ENCODE measurements around the gene WASF2. TPM values are rescaled to one million over a fixed set of nuclear protein-coding genes. Genes with fewer than 3 reads are reported as not detected.

Gene WASF2
- total RNA-seq, 1 donor from 2014 or later = 35.0 TPM

DNA sequence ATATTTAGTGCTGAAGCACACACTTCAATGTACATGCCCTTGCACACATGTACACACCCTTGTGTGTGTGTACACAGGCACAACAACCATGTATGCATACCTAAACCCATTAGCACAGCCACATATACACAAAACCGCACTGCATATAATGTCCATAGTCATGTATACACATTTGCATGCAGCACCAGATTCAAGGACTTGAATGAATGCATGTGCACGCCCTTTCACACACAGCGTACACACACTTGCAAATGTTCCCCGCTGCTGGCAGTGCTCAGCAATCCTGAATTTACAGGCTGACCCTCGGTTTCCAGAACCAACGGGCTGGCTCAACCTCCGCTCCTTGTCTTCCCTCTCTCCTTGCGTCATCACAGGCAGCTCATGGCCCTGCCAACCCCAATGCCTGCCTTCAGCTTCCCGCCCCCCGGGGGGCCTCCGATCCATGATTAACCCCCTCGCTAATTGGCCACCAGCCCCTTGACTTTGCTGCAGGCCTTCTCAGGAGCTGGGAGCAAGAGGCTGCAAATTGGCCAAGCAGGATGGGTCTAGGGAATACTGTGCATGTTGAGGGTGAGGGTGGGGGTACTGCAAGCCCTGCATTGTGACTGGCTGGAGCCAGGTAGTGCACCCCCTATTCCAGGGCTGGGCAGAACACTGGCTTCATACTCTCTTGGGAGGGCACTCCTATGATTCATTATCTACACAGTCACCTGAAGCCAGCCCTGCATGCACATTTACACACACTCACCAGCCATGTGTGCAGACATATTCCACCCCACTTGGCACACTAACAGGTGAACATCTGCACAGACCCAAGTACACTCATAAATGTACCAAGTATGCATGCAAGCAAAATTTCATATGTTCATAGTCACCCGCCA lies 89.6 kb downstream of the WASF2 start:
- H3K4me1 ChIP-seq = peaks cover 48% of the 10 kb centered on the region
- H3K9ac ChIP-seq = no peak overlapping the region
- peak; percentile 22 for DNase-seq (ENCODE audit: low spot score)
- H3K9me3 ChIP-seq (ENCODE audit: low read depth) = no peaks in the 10 kb centered on the region
- no peak overlapping the region for H3K4me3 Mint-ChIP-seq
- peaks cover 4% of the 10 kb centered on the region for H3K36me3 Mint-ChIP-seq
- H3K4me2 ChIP-seq = no peak overlapping the region
- no peaks in the 10 kb centered on the region for H3K27me3 ChIP-seq
- no peak overlapping the region for H2AFZ ChIP-seq (replicated peaks)
- TF ChIP-seq EZH2 (IDR thresholded peaks at IDR 0.05) = no peak
- no peak for TF ChIP-seq EZH2phosphoT487 (IDR thresholded peaks at IDR 0.05)
- TF ChIP-seq CTCF (IDR thresholded peaks at IDR 0.05) = no peak
- no peak overlapping the region for H3K4me3 ChIP-seq
- peaks cover 11% of the 10 kb centered on the region for H3K27me3 Mint-ChIP-seq (ENCODE audit: insufficient read depth, low read depth)
- H3K79me2 ChIP-seq (ENCODE audit: low read depth) = no peaks in the 10 kb centered on the region
- peaks cover 66% of the 10 kb centered on the region for H3K4me1 Mint-ChIP-seq
- no peaks in the 10 kb centered on the region for H4K20me1 ChIP-seq (ENCODE audit: low read depth)
- no peak overlapping the region for H3K27ac ChIP-seq
- no peaks in the 10 kb centered on the region for H3K36me3 ChIP-seq
- peak overlapping the region; percentile 43 for H3K27ac Mint-ChIP-seq
- no peaks in the 10 kb centered on the region for H3K9me3 Mint-ChIP-seq
- H3F3A ChIP-seq (ENCODE audit: low read depth) = peaks cover 43% of the 10 kb centered on the region

DNA sequence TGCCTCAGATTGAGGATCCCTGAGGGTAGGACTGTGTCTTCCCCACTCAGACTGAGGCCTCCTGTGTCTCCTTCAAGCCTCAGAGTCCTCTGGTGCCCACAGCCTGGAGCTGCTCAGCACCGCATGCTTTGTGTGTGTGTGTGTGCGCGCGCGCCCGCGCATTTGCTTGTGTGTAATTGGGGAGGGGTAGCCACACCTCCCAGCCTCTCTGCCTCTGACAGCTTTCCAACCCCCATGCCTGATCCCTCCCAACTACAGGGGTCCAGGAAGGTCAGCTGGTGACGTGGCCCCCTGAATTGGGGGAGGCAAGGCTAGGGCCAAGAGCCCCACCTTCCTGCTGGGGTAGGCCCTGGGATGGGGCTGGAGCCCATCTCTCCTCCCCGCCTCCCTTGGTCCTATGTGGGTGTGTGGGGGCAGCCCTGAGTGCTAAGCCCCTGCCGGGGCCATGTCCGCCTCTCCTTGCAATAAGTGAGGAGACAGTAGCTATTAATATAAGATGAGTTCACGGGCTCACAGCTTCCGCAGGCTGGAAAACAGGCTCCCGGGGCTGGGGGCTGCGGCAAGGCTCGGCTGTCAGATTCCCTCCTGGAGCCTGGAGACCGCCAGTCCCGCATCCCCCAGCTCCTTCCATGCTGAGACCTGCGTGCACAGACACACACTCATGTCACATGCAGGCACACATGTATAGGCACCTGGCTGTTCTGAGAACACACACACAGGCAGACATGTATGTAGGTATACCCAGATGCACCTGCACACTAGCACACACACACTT lies 90.5 kb downstream of the WASF2 start:
- H3K9me3 Mint-ChIP-seq = no peaks in the 10 kb centered on the region
- H3K27ac ChIP-seq = no peak overlapping the region
- H3K36me3 Mint-ChIP-seq = peaks cover 4% of the 10 kb centered on the region
- no peak overlapping the region for H3K4me3 ChIP-seq
- no peak for TF ChIP-seq EZH2 (IDR thresholded peaks at IDR 0.05)
- no peak for TF ChIP-seq EZH2phosphoT487 (IDR thresholded peaks at IDR 0.05)
- no peak for TF ChIP-seq CTCF (IDR thresholded peaks at IDR 0.05)
- DNase-seq (ENCODE audit: low spot score) = peak; percentile 22
- no peaks in the 10 kb centered on the region for H3K27me3 ChIP-seq
- H3K4me3 Mint-ChIP-seq = no peak overlapping the region
- no peaks in the 10 kb centered on the region for H3K36me3 ChIP-seq
- H3K4me1 Mint-ChIP-seq = peaks cover 66% of the 10 kb centered on the region
- no peaks in the 10 kb centered on the region for H3K9me3 ChIP-seq (ENCODE audit: low read depth)
- peak overlapping the region; percentile 86 for H3K27ac Mint-ChIP-seq
- peak overlapping the region; percentile 30 for H2AFZ ChIP-seq (replicated peaks)
- peaks cover 34% of the 10 kb centered on the region for H3F3A ChIP-seq (ENCODE audit: low read depth)
- H3K9ac ChIP-seq = no peak overlapping the region
- H3K4me1 ChIP-seq = peaks cover 39% of the 10 kb centered on the region
- no peaks in the 10 kb centered on the region for H4K20me1 ChIP-seq (ENCODE audit: low read depth)
- H3K27me3 Mint-ChIP-seq (ENCODE audit: insufficient read depth, low read depth) = peaks cover 13% of the 10 kb centered on the region
- no peaks in the 10 kb centered on the region for H3K79me2 ChIP-seq (ENCODE audit: low read depth)
- no peak overlapping the region for H3K4me2 ChIP-seq

GRCh38 chr1:27398405-27399149 lies 91.4 kb downstream of the WASF2 start:
- Histone ChIP-seq H3K4me3 (no peak overlapping the region), H3K4me1 (peaks cover 31% of the 10 kb centered on the region), H3K36me3 (no peaks in the 10 kb centered on the region), H3F3A (ENCODE audit: low read depth) (peaks cover 29% of the 10 kb centered on the region), H3K9ac (no peak overlapping the region), H3K9me3 (ENCODE audit: low read depth) (no peaks in the 10 kb centered on the region), H3K4me2 (no peak overlapping the region), H3K27ac (no peak overlapping the region), H4K20me1 (ENCODE audit: low read depth) (no peaks in the 10 kb centered on the region), H3K27me3 (no peaks in the 10 kb centered on the region), H2AFZ (replicated peaks) (peak overlapping the region; percentile 30), H3K79me2 (ENCODE audit: low read depth) (no peaks in the 10 kb centered on the region)
- peaks cover 15% of the 10 kb centered on the region for H3K27me3 Mint-ChIP-seq (ENCODE audit: insufficient read depth, low read depth)
- no peaks in the 10 kb centered on the region for H3K36me3 Mint-ChIP-seq
- peak overlapping the region; percentile 86 for H3K27ac Mint-ChIP-seq
- DNase-seq (ENCODE audit: low spot score) = no peak
- no peak for TF ChIP-seq EZH2phosphoT487 (IDR thresholded peaks at IDR 0.05)
- no peak for TF ChIP-seq EZH2 (IDR thresholded peaks at IDR 0.05)
- no peak for TF ChIP-seq CTCF (IDR thresholded peaks at IDR 0.05)
- no peaks in the 10 kb centered on the region for H3K9me3 Mint-ChIP-seq
- peaks cover 57% of the 10 kb centered on the region for H3K4me1 Mint-ChIP-seq
- no peak overlapping the region for H3K4me3 Mint-ChIP-seq

Measured in neural progenitor cell (in vitro differentiated cells).